ENCODE measurements around the gene TRIM56. TPM values are rescaled to one million over a fixed set of nuclear protein-coding genes. Genes with fewer than 3 reads are reported as not detected.

Gene TRIM56
- total and polyA plus RNA-seq, 2 of the 13 experiments (the other 11 are each of a cell fraction or from before 2014, with no cell fraction given) = 3.2 to 7.1 TPM

DNA sequence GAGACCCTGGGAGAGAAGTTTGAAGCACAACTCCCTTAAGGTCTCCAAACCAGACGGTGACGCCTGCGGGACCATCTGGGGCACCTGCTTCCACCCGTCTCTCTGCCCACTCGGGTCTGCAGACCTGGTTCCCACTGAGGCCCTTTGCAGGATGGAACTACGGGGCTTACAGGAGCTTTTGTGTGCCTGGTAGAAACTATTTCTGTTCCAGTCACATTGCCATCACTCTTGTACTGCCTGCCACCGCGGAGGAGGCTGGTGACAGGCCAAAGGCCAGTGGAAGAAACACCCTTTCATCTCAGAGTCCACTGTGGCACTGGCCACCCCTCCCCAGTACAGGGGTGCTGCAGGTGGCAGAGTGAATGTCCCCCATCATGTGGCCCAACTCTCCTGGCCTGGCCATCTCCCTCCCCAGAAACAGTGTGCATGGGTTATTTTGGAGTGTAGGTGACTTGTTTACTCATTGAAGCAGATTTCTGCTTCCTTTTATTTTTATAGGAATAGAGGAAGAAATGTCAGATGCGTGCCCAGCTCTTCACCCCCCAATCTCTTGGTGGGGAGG, 52.5 kb downstream of the TRIM56 start:
- in situ Hi-C loops (cut with HindIII; ENCODE audit: extremely low pct_ligation_motif_present, low pct_unique_long_range_greater_than_20kb) (loop anchor here (5.0 kb wide), 1 partner anchor 40 kb away; no protein-coding TSS in a partner anchor), intact Hi-C loops (cut with micrococcal nuclease; ENCODE audit: unreplicated experiment) (loop anchor here (1.0 kb wide), 1 partner anchor 42 kb away; no protein-coding TSS in a partner anchor)
- no peaks in the 10 kb centered on the region for H3K79me2 ChIP-seq (ENCODE audit: insufficient read depth, low read length)
- no peaks in the 10 kb centered on the region for H3K9me3 ChIP-seq (ENCODE audit: low read length)
- peaks cover 13 to 41% of the 10 kb centered on the region in 2 experiments for H3K36me3 ChIP-seq (replicated peaks in 1 of 2; ENCODE audit: control insufficient read depth in 1 of 2, insufficient read depth in 2 of 2, low read length in 2 of 2)
- ATAC-seq (peak; percentile 24), DNase-seq (ENCODE audit: low spot score) (no peak), FAIRE-seq (no peak)
- BruUV-seq (replicated peaks) = TSS peak; percentile 78
- H3K4me3 ChIP-seq (replicated peaks in 1 of 3; ENCODE audit: insufficient read depth in 1 of 3, low read depth in 2 of 3, low read length in 3 of 3) = no peak overlapping the region
- 68% methylated on average over 9 of the region's 9 CpGs for WGBS (ENCODE audit: low lambda C conversion rate)
- H3K4me1 ChIP-seq (ENCODE audit: insufficient read depth, low read length) = peaks cover 26% of the 10 kb centered on the region
- H3K9ac ChIP-seq (ENCODE audit: insufficient read depth, low read depth, low read length) = no peak overlapping the region
- no peak overlapping the region for H3K4me2 ChIP-seq (ENCODE audit: low read depth, low read length)
- H4K20me1 ChIP-seq (ENCODE audit: insufficient read depth, low read length) = peaks cover 41% of the 10 kb centered on the region; the same call in 1 of the 2 replicates
- CTCF ChIA-PET (ENCODE audit: low intra/inter-chr PET ratio, low total read pairs) = interaction anchor here (0.6 to 3.0 kb wide), 5 partner anchors 11 to 232 kb away, joined by 3 to 40 read pairs (median 5); partner anchors contain the start of gene SERPINE1
- H3K27ac ChIP-seq (ENCODE audit: extremely low read length, insufficient read depth, low read length) = peak overlapping the region; percentile 30
- H3K27me3 ChIP-seq (ENCODE audit: control insufficient read depth in 1 of 2, insufficient read depth in 2 of 2, low read length in 2 of 2) = no peaks in the 10 kb centered on the region
- no peak overlapping the region for H2AFZ ChIP-seq (ENCODE audit: low read length)
- POLR2A ChIA-PET = interaction anchor here (1.6 to 3.8 kb wide), 3 partner anchors 9 to 14 kb away, joined by 4 to 33 read pairs (median 19); partner anchors contain the start of gene SERPINE1
- TF ChIP-seq ZNF558 (CRISPR knock-in tag; IDR thresholded peaks at IDR 0.05; ENCODE audit: borderline replicate concordance) (0 out of 2 replicates have a peak, but pooled peaks have one; percentile 36), ZNF446 (CRISPR knock-in tag; IDR thresholded peaks at IDR 0.05) (0 out of 2 replicates have a peak, but pooled peaks have one; percentile 18), HIVEP1 (CRISPR knock-in tag; IDR thresholded peaks at IDR 0.05) (no peak), ZZZ3 (CRISPR knock-in tag; IDR thresholded peaks at IDR 0.05; ENCODE audit: borderline replicate concordance) (0 out of 2 replicates have a peak, but pooled peaks have one; percentile 31), TRAFD1 (CRISPR knock-in tag; IDR thresholded peaks at IDR 0.05; ENCODE audit: borderline replicate concordance) (0 out of 2 replicates have a peak, but pooled peaks have one; percentile 35), NFE2L2 (IDR thresholded peaks at IDR 0.05; ENCODE audit: low read length) (no peak)
- TF ChIP-seq, protein P1, sequence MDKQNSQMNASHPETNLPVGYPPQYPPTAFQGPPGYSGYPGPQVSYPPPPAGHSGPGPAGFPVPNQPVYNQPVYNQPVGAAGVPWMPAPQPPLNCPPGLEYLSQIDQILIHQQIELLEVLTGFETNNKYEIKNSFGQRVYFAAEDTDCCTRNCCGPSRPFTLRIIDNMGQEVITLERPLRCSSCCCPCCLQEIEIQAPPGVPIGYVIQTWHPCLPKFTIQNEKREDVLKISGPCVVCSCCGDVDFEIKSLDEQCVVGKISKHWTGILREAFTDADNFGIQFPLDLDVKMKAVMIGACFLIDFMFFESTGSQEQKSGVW (CRISPR knock-in tag; IDR thresholded peaks at IDR 0.05; ENCODE audit: borderline replicate concordance) = peak; percentile 86; the same call in 1 of the 2 replicates
- TF ChIP-seq, protein P2, sequence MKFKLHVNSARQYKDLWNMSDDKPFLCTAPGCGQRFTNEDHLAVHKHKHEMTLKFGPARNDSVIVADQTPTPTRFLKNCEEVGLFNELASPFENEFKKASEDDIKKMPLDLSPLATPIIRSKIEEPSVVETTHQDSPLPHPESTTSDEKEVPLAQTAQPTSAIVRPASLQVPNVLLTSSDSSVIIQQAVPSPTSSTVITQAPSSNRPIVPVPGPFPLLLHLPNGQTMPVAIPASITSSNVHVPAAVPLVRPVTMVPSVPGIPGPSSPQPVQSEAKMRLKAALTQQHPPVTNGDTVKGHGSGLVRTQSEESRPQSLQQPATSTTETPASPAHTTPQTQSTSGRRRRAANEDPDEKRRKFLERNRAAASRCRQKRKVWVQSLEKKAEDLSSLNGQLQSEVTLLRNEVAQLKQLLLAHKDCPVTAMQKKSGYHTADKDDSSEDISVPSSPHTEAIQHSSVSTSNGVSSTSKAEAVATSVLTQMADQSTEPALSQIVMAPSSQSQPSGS (CRISPR knock-in tag; IDR thresholded peaks at IDR 0.05) = no peak
- TF ChIP-seq, protein P3, sequence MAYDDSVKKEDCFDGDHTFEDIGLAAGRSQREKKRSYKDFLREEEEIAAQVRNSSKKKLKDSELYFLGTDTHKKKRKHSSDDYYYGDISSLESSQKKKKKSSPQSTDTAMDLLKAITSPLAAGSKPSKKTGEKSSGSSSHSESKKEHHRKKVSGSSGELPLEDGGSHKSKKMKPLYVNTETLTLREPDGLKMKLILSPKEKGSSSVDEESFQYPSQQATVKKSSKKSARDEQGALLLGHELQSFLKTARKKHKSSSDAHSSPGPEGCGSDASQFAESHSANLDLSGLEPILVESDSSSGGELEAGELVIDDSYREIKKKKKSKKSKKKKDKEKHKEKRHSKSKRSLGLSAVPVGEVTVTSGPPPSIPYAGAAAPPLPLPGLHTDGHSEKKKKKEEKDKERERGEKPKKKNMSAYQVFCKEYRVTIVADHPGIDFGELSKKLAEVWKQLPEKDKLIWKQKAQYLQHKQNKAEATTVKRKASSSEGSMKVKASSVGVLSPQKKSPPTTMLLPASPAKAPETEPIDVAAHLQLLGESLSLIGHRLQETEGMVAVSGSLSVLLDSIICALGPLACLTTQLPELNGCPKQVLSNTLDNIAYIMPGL (CRISPR knock-in tag; IDR thresholded peaks at IDR 0.05; ENCODE audit: borderline replicate concordance in 1 of 2, low read depth in 1 of 2) = peak in 1 of 2 experiments; percentile 14; a peak in 1 of 4 replicates
- TF ChIP-seq, protein P4, sequence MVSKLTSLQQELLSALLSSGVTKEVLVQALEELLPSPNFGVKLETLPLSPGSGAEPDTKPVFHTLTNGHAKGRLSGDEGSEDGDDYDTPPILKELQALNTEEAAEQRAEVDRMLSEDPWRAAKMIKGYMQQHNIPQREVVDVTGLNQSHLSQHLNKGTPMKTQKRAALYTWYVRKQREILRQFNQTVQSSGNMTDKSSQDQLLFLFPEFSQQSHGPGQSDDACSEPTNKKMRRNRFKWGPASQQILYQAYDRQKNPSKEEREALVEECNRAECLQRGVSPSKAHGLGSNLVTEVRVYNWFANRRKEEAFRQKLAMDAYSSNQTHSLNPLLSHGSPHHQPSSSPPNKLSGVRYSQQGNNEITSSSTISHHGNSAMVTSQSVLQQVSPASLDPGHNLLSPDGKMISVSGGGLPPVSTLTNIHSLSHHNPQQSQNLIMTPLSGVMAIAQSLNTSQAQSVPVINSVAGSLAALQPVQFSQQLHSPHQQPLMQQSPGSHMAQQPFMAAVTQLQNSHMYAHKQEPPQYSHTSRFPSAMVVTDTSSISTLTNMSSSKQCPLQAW (CRISPR knock-in tag; IDR thresholded peaks at IDR 0.05) = peak; percentile 73
- TF ChIP-seq, protein P5, sequence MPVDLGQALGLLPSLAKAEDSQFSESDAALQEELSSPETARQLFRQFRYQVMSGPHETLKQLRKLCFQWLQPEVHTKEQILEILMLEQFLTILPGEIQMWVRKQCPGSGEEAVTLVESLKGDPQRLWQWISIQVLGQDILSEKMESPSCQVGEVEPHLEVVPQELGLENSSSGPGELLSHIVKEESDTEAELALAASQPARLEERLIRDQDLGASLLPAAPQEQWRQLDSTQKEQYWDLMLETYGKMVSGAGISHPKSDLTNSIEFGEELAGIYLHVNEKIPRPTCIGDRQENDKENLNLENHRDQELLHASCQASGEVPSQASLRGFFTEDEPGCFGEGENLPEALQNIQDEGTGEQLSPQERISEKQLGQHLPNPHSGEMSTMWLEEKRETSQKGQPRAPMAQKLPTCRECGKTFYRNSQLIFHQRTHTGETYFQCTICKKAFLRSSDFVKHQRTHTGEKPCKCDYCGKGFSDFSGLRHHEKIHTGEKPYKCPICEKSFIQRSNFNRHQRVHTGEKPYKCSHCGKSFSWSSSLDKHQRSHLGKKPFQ (CRISPR knock-in tag; IDR thresholded peaks at IDR 0.05; ENCODE audit: insufficient replicate concordance) = peak; percentile 1
